Calu3 (cell line): ENCODE measurements around the gene WLS. TPM values are rescaled to one million over a fixed set of nuclear protein-coding genes. Genes with fewer than 3 reads are reported as not detected.

Experiments used
- BruUV-seq: library from RNA; stranded (reverse); fragments of 400-500 nt; replicated peaks from 2 replicates; lab custom pipeline; 2021; lab: Mats Ljungman, UMichigan
- CTCF ChIA-PET: fragments of 300-600 bp; sonication (Branson Sonifier 250); formaldehyde crosslinking; loops from one replicate; lab custom pipeline; 2022; ENCODE audit warnings: antibody characterized with exemption; lab: Charles Lee
- DNase-seq: peaks from one replicate; pipeline ENCODE4 v3.0.0; 2022
- H3K27ac Mint-ChIP-seq: one replicate; pipeline ENCODE4 v1.8.0; 2022; ENCODE audit warnings: mixed read lengths; ENCODE audit not compliant: unreplicated experiment
- H3K27me3 Mint-ChIP-seq: one replicate; pipeline ENCODE4 v1.8.0; 2022; ENCODE audit warnings: mixed read lengths; ENCODE audit not compliant: unreplicated experiment
- H3K36me3 Mint-ChIP-seq: one replicate; pipeline ENCODE4 v1.8.0; 2022; ENCODE audit warnings: mild to moderate bottlenecking, moderate library complexity, mixed read lengths; ENCODE audit not compliant: insufficient read depth, unreplicated experiment
- H3K4me1 Mint-ChIP-seq: one replicate; pipeline ENCODE4 v1.8.0; 2022; ENCODE audit warnings: mild to moderate bottlenecking, low read depth, mixed read lengths; ENCODE audit not compliant: unreplicated experiment
- H3K4me3 Mint-ChIP-seq: one replicate; pipeline ENCODE4 v1.8.0; 2022; ENCODE audit warnings: mild to moderate bottlenecking, low read depth, moderate library complexity, mixed read lengths; ENCODE audit not compliant: unreplicated experiment
- H3K9me3 Mint-ChIP-seq: one replicate; pipeline ENCODE4 v1.8.0; 2022; ENCODE audit warnings: low read depth, mixed read lengths; ENCODE audit not compliant: unreplicated experiment
- CTCF ChIP-seq: fragments of 200-600 bp; IDR thresholded peaks from one replicate; pipeline ENCODE4 v1.8.0; 2022; ENCODE audit warnings: antibody characterized with exemption; ENCODE audit not compliant: unreplicated experiment
- intact Hi-C: fragments of 100-400 bp; cut with micrococcal nuclease; formaldehyde crosslinking; loops from one replicate; pipeline ENCODE4 v1.10.0; 2022; ENCODE audit not compliant: unreplicated experiment
- total RNA-seq: library from RNA; stranded (reverse); gene quantifications from 2 replicates; pipeline ENCODE4 v1.2.3, GENCODE V29; 2022

Gene WLS
- total RNA-seq, 1 experiment from 2014 or later = 50.9 TPM

- CTCF ChIA-PET = no interaction called here
- no TSS peak for BruUV-seq
Observed at GRCh38 chr1:68103011-68103545, 129.2 kb downstream of the WLS start.

GRCh38 chr1:68101829-68102228 is 130.5 kb downstream of the WLS start:
- no peaks in the 10 kb centered on the region for H3K27me3 Mint-ChIP-seq
- H3K9me3 Mint-ChIP-seq = no peaks in the 10 kb centered on the region
- no peak overlapping the region for H3K4me3 Mint-ChIP-seq
- CTCF ChIA-PET = no interaction called here
- TF ChIP-seq CTCF = no peak
- no peaks in the 10 kb centered on the region for H3K4me1 Mint-ChIP-seq
- H3K27ac Mint-ChIP-seq = no peak overlapping the region
- H3K36me3 Mint-ChIP-seq = no peaks in the 10 kb centered on the region
- intact Hi-C loops = no loop called here
- DNase-seq = no peak
- BruUV-seq = no TSS peak

More at GRCh38 chr1:68103011-68103545, 129.2 kb downstream of the WLS start:
- no peaks in the 10 kb centered on the region for H3K9me3 Mint-ChIP-seq
- no peak overlapping the region for H3K27ac Mint-ChIP-seq
- no peaks in the 10 kb centered on the region for H3K36me3 Mint-ChIP-seq
- H3K4me3 Mint-ChIP-seq = no peak overlapping the region
- intact Hi-C loops = no loop called here
- no peaks in the 10 kb centered on the region for H3K27me3 Mint-ChIP-seq
- no peaks in the 10 kb centered on the region for H3K4me1 Mint-ChIP-seq
- DNase-seq = no peak
- TF ChIP-seq CTCF = no peak

GRCh38 chr1:68100571-68100970 is 131.8 kb downstream of the WLS start:
- H3K36me3 Mint-ChIP-seq = no peaks in the 10 kb centered on the region
- H3K27me3 Mint-ChIP-seq = no peaks in the 10 kb centered on the region
- H3K9me3 Mint-ChIP-seq = no peaks in the 10 kb centered on the region
- no peak for DNase-seq
- CTCF ChIA-PET = no interaction called here
- no peak overlapping the region for H3K4me3 Mint-ChIP-seq
- no TSS peak for BruUV-seq
- intact Hi-C loops = no loop called here
- TF ChIP-seq CTCF = no peak
- H3K4me1 Mint-ChIP-seq = no peaks in the 10 kb centered on the region
- H3K27ac Mint-ChIP-seq = no peak overlapping the region

- BruUV-seq = no TSS peak
- H3K27me3 Mint-ChIP-seq = peaks cover 7% of the 10 kb centered on the region
Observed at GRCh38 chr1:68093737-68094136, 138.6 kb downstream of the WLS start.

More at GRCh38 chr1:68093737-68094136, 138.6 kb downstream of the WLS start:
- intact Hi-C loops = no loop called here
- no peaks in the 10 kb centered on the region for H3K36me3 Mint-ChIP-seq
- CTCF ChIA-PET = interaction anchor here (0.6 kb wide), 1 partner anchor 513 kb away, joined by 3 read pairs; no protein-coding TSS in a partner anchor
- TF ChIP-seq CTCF = no peak
- no peak overlapping the region for H3K27ac Mint-ChIP-seq
- peaks cover 7% of the 10 kb centered on the region for H3K9me3 Mint-ChIP-seq
- no peak for DNase-seq
- H3K4me1 Mint-ChIP-seq = no peaks in the 10 kb centered on the region
- no peak overlapping the region for H3K4me3 Mint-ChIP-seq
